CD14-positive monocyte (primary cell): ENCODE data around the gene PCCA. TPM values are rescaled to one million over a fixed set of nuclear protein-coding genes. Genes with fewer than 3 reads are reported as not detected.

Source experiments
- DNase-seq, 3 donors: peaks; one replicate each; pipeline ENCODE4 v3.0.0-alpha.2; 2011 to 2022
- H2AFZ ChIP-seq: 2 replicates; pipeline ENCODE4 v1.6.0; 2012; ENCODE audit warnings: mild to moderate bottlenecking, low read depth, low read length, inconsistent platforms; ENCODE audit not compliant: insufficient read depth, poor library complexity, severe bottlenecking
- H3K27ac ChIP-seq, 2 donors: 1 replicate in 1 of 2; 2 replicates in 1 of 2; pipeline ENCODE4 v1.5.1; 2012 to 2013; ENCODE audit warnings: low read length in 2 of 2, control low read depth in 1 of 2, inconsistent platforms in 1 of 2, low read depth in 1 of 2, mild to moderate bottlenecking in 1 of 2
- H3K27me3 ChIP-seq, 2 donors: one replicate each; pipeline versions ENCODE4 v1.6.0 to v1.6.1; 2011 to 2013; ENCODE audit warnings: low read length in 2 of 2; ENCODE audit not compliant: control insufficient read depth in 2 of 2, insufficient read depth in 2 of 2
- H3K36me3 ChIP-seq, 2 donors: replicated peaks in 1 of 2; 1 replicate in 1 of 2; 2 replicates in 1 of 2; pipeline versions ENCODE4 v1.5.1 to v1.6.1; 2012 to 2013; ENCODE audit warnings: low read length in 2 of 2, control low read depth in 1 of 2, inconsistent platforms in 1 of 2, mild to moderate bottlenecking in 1 of 2; ENCODE audit not compliant: insufficient read depth in 2 of 2, control insufficient read depth in 1 of 2
- H3K4me1 ChIP-seq, 2 donors: 1 replicate in 1 of 2; 2 replicates in 1 of 2; pipeline versions ENCODE4 v1.5.1 to v1.6.1; 2012 to 2013; ENCODE audit warnings: low read length in 2 of 2, control low read depth in 1 of 2, inconsistent platforms in 1 of 2, mild to moderate bottlenecking in 1 of 2, moderate library complexity in 1 of 2; ENCODE audit not compliant: insufficient read depth in 2 of 2, control insufficient read depth in 1 of 2
- H3K4me2 ChIP-seq: replicated peaks from 2 replicates; pipeline ENCODE3; 2012; ENCODE audit warnings: low read length, moderate library complexity, mild to moderate bottlenecking; ENCODE audit not compliant: poor library complexity, severe bottlenecking; ENCODE audit errors: extremely low read depth
- H3K4me3 ChIP-seq, 3 experiments: fragments of 200-600 bp in 1 of 3; sonication (generic) in 1 of 3; replicated peaks in 1 of 3; 1 replicate in 2 of 3; 2 replicates in 1 of 3; pipeline ENCODE4 v1.5.1; 2011 to 2013; ENCODE audit warnings: low read length in 3 of 3, mild to moderate bottlenecking in 3 of 3, control low read depth in 2 of 3, low read depth in 2 of 3, inconsistent platforms in 1 of 3, moderate library complexity in 1 of 3
- H3K79me2 ChIP-seq: 2 replicates; pipeline ENCODE4 v1.6.0; 2012; ENCODE audit warnings: mild to moderate bottlenecking, control low read depth, inconsistent platforms, low read length, moderate library complexity; ENCODE audit not compliant: insufficient read depth
- H3K9ac ChIP-seq: 2 replicates; pipeline ENCODE4 v1.6.0; 2017; ENCODE audit warnings: low read length, mild to moderate bottlenecking; ENCODE audit not compliant: insufficient read depth, poor library complexity, severe bottlenecking
- H3K9me3 ChIP-seq, 2 donors: replicated peaks in 1 of 2; 1 replicate in 1 of 2; 2 replicates in 1 of 2; pipeline versions ENCODE4 v1.5.1 to v1.6.1; 2012 to 2013; ENCODE audit warnings: low read length in 2 of 2, control low read depth in 1 of 2; ENCODE audit not compliant: control insufficient read depth in 1 of 2, insufficient read depth in 1 of 2
- H4K20me1 ChIP-seq: 2 replicates; pipeline ENCODE4 v1.6.0; 2012; ENCODE audit warnings: mild to moderate bottlenecking, low read length, control low read depth, moderate library complexity; ENCODE audit not compliant: insufficient read depth
- H3K27ac Mint-ChIP-seq, 7 donors: one replicate each; pipeline ENCODE4 v1.8.0; 2020; ENCODE audit warnings: mild to moderate bottlenecking in 7 of 7, mixed read lengths in 7 of 7, moderate library complexity in 6 of 7, inconsistent platforms in 2 of 7
- H3K27me3 Mint-ChIP-seq, 3 donors: one replicate each; pipeline ENCODE4 v1.8.0; 2021 to 2022; ENCODE audit warnings: low read depth in 3 of 3, mild to moderate bottlenecking in 3 of 3, mixed read lengths in 3 of 3, moderate library complexity in 3 of 3, inconsistent platforms in 1 of 3
- H3K36me3 Mint-ChIP-seq, 2 donors: one replicate each; pipeline ENCODE4 v1.8.0; 2020; ENCODE audit warnings: mixed read lengths in 2 of 2, inconsistent platforms in 1 of 2, mild to moderate bottlenecking in 1 of 2
- H3K4me1 Mint-ChIP-seq: one replicate; pipeline ENCODE4 v1.8.0; 2020; ENCODE audit warnings: mild to moderate bottlenecking, mixed read lengths
- H3K4me3 Mint-ChIP-seq, 2 donors: one replicate each; pipeline ENCODE4 v1.8.0; 2020; ENCODE audit warnings: mild to moderate bottlenecking in 2 of 2, mixed read lengths in 2 of 2, moderate library complexity in 1 of 2
- H3K9me3 Mint-ChIP-seq, 7 donors: one replicate each; pipeline ENCODE4 v1.8.0; 2020 to 2022; ENCODE audit warnings: mixed read lengths in 7 of 7, mild to moderate bottlenecking in 6 of 7, moderate library complexity in 6 of 7, inconsistent platforms in 2 of 7
- WGBS: methylation state at CpG from one replicate; pipeline ENCODE4 v1.1.5; 2013; ENCODE audit warnings: missing lambda C conversion rate; ENCODE audit not compliant: insufficient coverage; 5-methylcytosine and 5-hydroxymethylcytosine counted together
- intact Hi-C, 2 donors: fragments of 100-400 bp; cut with micrococcal nuclease; formaldehyde crosslinking; loops; one replicate each; pipeline versions ENCODE4 v1.15.0 to v1.15.1; 2023
- polyA plus RNA-seq, 3 donors: library from polyadenylated mRNA; depleted of rRNA in 1 of 3; unstranded in 2 of 3; stranded (reverse) in 1 of 3; fragments of 300-500 nt in 2 of 3; fragments of >200 nt in 1 of 3; fragmentation: Illumina TruSeq in 2 of 3; gene quantifications; 1 replicate in 2 of 3; 2 replicates in 1 of 3; pipeline ENCODE4 v1.2.3, GENCODE V29; 2012 to 2021
- TF ChIP-seq, protein P1 (sequence below): fragments of 200-600 bp; IDR thresholded peaks from one replicate; pipeline ENCODE4 v1.8.0; 2022; ENCODE audit warnings: antibody characterized with exemption, mild to moderate bottlenecking

PCCA gene
- polyA plus RNA-seq, 3 donors = 4.4 to 13.5 (median 11.9) TPM

DNA sequence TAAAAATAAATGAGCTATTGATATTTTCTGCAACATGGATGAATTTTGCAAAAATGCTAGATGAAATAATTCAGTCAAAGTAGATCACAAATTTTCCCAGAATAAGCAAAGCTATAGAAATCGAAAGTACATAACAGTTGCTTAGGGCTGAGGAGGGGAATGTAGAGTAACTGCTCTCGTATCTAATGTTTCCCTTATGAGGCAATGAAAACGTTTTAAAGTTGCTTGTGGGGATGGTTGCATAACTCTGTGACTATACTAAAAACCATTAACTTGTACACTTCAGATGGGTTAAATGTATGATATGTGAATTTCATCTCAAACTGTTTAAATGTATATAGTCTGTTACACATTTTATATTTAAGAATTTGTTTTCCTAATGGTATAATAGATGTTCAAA is 268.0 kb downstream of the PCCA start:
- Mint-ChIP-seq H3K36me3 (peaks cover 0 to 4% of the 10 kb centered on the region in 2 donors), H3K9me3 (peaks cover 0 to 5% (median 2%) of the 10 kb centered on the region in 7 donors), H3K4me1 (peaks cover 11% of the 10 kb centered on the region), H3K4me3 (no peak overlapping the region), H3K27me3 (no peaks in the 10 kb centered on the region), H3K27ac (no peak overlapping the region)
- Histone ChIP-seq H3K27me3 (no peaks in the 10 kb centered on the region), H2AFZ (no peak overlapping the region), H3K4me1 (peaks cover 0 to 4% of the 10 kb centered on the region in 2 donors), H3K4me3 (no peak overlapping the region), H3K9me3 (peaks cover 0 to 7% of the 10 kb centered on the region in 2 donors), H3K4me2 (no peak overlapping the region), H3K9ac (no peak overlapping the region), H3K79me2 (no peaks in the 10 kb centered on the region), H4K20me1 (no peaks in the 10 kb centered on the region), H3K27ac (no peak overlapping the region), H3K36me3 (no peaks in the 10 kb centered on the region)
- TF ChIP-seq, protein P1, sequence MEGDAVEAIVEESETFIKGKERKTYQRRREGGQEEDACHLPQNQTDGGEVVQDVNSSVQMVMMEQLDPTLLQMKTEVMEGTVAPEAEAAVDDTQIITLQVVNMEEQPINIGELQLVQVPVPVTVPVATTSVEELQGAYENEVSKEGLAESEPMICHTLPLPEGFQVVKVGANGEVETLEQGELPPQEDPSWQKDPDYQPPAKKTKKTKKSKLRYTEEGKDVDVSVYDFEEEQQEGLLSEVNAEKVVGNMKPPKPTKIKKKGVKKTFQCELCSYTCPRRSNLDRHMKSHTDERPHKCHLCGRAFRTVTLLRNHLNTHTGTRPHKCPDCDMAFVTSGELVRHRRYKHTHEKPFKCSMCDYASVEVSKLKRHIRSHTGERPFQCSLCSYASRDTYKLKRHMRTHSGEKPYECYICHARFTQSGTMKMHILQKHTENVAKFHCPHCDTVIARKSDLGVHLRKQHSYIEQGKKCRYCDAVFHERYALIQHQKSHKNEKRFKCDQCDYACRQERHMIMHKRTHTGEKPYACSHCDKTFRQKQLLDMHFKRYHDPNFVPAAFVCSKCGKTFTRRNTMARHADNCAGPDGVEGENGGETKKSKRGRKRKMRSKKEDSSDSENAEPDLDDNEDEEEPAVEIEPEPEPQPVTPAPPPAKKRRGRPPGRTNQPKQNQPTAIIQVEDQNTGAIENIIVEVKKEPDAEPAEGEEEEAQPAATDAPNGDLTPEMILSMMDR = no peak
- no CpG with 5 or more reads among the region's 3 CpGs for WGBS
- DNase-seq = peak; percentile 3 to 35 (median 9)
- intact Hi-C loops = no loop called here

DNA sequence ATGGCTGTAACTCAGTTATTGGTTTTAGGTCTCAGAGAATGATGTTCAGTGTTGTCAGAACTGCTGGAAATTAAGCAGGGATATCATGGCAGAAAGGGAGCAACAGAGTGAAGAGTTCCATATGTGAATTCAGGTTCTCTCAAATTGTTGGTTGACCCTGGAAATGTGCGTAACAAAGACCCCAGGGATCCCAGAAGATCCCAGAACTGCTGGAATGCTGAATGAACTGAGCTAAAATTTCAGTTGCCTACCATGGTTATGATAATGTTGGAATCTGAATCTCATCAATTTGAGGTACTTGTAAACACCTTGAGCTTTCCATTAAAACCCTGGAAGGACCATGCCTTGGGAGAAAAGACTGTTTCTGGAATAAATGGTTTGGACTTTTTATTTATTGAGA is 268.9 kb downstream of the PCCA start:
- Histone ChIP-seq H3K4me3 (no peak overlapping the region), H3K36me3 (no peaks in the 10 kb centered on the region), H4K20me1 (no peaks in the 10 kb centered on the region), H3K4me1 (peaks cover 0 to 4% of the 10 kb centered on the region in 2 donors), H3K4me2 (no peak overlapping the region), H3K27me3 (no peaks in the 10 kb centered on the region), H2AFZ (no peak overlapping the region), H3K79me2 (no peaks in the 10 kb centered on the region), H3K9ac (no peak overlapping the region), H3K27ac (no peak overlapping the region), H3K9me3 (peaks cover 0 to under 1% of the 10 kb centered on the region in 2 donors)
- WGBS = 100% methylated on average over 1 of the region's 1 CpG
- DNase-seq = no peak
- intact Hi-C loops = no loop called here
- Mint-ChIP-seq H3K27me3 (no peaks in the 10 kb centered on the region), H3K9me3 (peaks cover 0 to 3% (median 2%) of the 10 kb centered on the region in 7 donors), H3K4me1 (peaks cover 11% of the 10 kb centered on the region), H3K36me3 (peaks cover 0 to 4% of the 10 kb centered on the region in 2 donors), H3K4me3 (no peak overlapping the region), H3K27ac (no peak overlapping the region)
- TF ChIP-seq, protein P1 = no peak
